TTC549 (cell line): ENCODE measurements around the gene ENPEP.
"Not testable (repeated sequence)": the region's sequence is repeated elsewhere in the genome, so short reads cannot be mapped to it uniquely, and the experiment has no call there.

Experiments
- FAIRE-seq: peaks from 2 replicates; lab custom pipeline; 2012; peaks lifted over from hg19 to GRCh38; lab: Jason Lieb, UNC

ENPEP gene

GRCh38 chr4:110516106-110516922, 40.4 kb downstream of the ENPEP start:
- no peak for FAIRE-seq

- FAIRE-seq: peak; percentile 86
Observed at GRCh38 chr4:110518889-110519490, 43.0 kb downstream of the ENPEP start.

GRCh38 chr4:110520886-110521285, 44.9 kb downstream of the ENPEP start:
- FAIRE-seq: no peak

GRCh38 chr4:110526589-110526988, 50.6 kb downstream of the ENPEP start:
- no peak for FAIRE-seq

GRCh38 chr4:110527156-110527555, 51.2 kb downstream of the ENPEP start:
- FAIRE-seq: no peak

- no peak for FAIRE-seq
Observed at GRCh38 chr4:110532901-110533589, 57.1 kb downstream of the ENPEP start.

GRCh38 chr4:110533590-110533910, 57.6 kb downstream of the ENPEP start:
- no peak for FAIRE-seq

GRCh38 chr4:110533940-110534339, 58.0 kb downstream of the ENPEP start:
- no peak for FAIRE-seq

- FAIRE-seq: no peak
Observed at GRCh38 chr4:110540581-110540980, 64.6 kb downstream of the ENPEP start.

- no peak for FAIRE-seq
Observed at GRCh38 chr4:110540982-110541451, 65.1 kb downstream of the ENPEP start.

- no peak for FAIRE-seq
Observed at GRCh38 chr4:110543577-110543976, 67.6 kb downstream of the ENPEP start.

- FAIRE-seq: no peak
Observed at GRCh38 chr4:110544594-110544993, 68.6 kb downstream of the ENPEP start.

GRCh38 chr4:110550260-110550659, 74.3 kb downstream of the ENPEP start:
- FAIRE-seq: no peak

- no peak for FAIRE-seq
Observed at GRCh38 chr4:110553197-110553596, 77.2 kb downstream of the ENPEP start.

GRCh38 chr4:110567214-110567613, 91.3 kb downstream of the ENPEP start:
- FAIRE-seq: no peak

GRCh38 chr4:110576696-110577095, 100.7 kb downstream of the ENPEP start:
- FAIRE-seq: not testable (repeated sequence)

- peak; percentile 58 for FAIRE-seq
Observed at GRCh38 chr4:110586131-110586850, 110.3 kb downstream of the ENPEP start.

GRCh38 chr4:110587666-110588285, 111.8 kb downstream of the ENPEP start:
- FAIRE-seq: no peak

GRCh38 chr4:110589297-110589696, 113.3 kb downstream of the ENPEP start:
- peak; percentile 89 for FAIRE-seq

GRCh38 chr4:110595583-110595982, 119.6 kb downstream of the ENPEP start:
- FAIRE-seq: no peak

GRCh38 chr4:110596431-110596830, 120.5 kb downstream of the ENPEP start:
- FAIRE-seq: no peak

- FAIRE-seq: no peak
Observed at GRCh38 chr4:110597582-110597981, 121.6 kb downstream of the ENPEP start.
